CD4-positive, alpha-beta T cell treated with Interleukin-21 for 1 hour (primary cell): Measurements from ENCODE around the gene SPOPL.

Experiments
- DNase-seq: peaks from one replicate; pipeline ENCODE4 v3.0.0-alpha.2; 2020

The SPOPL gene

DNA sequence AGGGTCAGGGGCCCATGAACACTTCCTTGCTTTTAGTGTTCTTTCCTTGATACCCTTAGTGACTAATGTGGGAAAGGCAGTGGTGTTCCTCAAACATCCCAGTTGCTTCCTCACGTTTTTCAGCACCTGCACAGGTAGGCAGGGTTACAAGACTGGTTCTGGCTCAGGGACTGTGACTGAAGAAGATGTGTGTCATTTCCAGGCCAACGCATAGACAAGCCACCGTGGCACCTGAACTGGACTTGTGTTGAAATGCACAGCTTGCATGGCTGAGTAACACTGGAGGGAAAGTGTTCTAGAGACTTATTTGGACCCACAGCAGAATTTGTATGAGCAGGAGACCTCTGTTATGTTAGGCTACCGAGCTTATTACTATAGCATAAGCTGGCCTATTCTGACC is 107.9 kb downstream of the SPOPL start:
- DNase-seq, result no peak

DNA sequence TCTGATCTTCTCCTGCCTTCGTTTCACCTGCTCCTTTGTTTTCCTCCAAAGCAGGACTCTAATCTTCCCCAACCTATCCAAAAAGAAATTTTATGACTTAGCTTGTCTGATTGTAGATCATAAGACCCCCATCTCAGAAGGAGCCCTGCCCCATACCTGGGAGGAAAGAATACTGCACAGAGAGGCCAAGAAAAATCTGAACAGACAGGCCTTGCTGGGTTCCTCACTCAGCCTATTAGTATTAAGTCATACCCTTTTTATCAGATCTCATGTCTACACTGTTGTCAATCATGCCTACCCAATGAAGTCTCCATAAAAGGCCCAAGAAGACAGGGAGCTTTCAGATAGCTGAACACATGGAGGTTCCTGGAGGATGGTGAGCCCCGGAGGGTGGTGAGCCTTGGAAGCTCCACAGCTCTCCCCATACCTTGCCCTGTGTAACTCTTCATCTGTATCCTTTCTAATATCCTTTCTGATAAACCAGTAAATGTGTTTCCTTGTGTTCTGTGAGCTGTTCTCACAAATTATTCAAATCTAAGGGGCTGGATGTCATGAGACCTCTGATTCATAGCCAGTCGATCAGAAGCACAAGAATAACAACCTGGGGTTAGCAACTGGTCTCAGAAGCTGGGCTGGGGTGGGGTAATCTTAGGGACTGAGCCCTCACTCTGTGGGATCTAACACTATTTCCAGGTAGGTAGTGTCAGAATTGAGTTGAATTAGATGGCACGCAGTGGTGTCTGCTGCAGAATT is 108.8 kb downstream of the SPOPL start:
- DNase-seq, result no peak

DNA sequence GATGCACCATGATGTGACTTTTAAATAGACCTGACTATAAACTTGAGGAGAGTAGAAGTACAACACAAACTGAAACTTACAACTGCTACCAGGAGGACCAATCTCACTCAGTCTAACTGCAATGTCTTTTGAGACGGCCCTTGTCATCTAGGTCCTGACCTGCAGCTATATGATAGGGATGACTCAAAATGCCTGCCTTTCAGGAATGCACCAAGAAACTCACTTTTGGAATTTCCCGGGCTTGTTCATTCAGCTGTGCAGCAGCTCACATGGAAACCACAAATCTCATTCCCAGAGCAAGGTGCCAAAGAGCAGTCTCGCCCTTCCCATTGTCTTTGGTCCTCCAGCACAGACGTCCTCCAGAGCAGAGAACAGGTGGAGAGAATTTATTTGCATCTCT is 113.7 kb downstream of the SPOPL start:
- no peak for DNase-seq

DNA sequence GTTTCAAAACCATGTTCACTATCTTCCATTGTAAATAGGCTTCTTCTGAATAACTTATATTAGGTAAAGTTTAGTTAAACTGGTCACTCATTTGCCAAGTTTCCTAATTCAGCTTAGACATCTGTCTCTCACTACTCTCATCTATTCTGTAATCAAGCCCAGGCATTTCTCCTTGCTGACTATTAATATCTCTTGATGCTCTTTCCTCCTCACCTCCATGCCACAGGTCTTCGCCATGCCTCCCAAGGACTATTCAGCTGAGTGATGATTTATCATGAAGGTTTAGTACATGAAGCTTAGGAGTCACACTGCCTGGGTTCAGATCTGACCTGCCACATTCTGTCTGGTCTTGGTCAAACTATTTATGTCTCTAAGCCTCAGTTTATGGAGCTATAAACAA is 115.5 kb downstream of the SPOPL start:
- no peak for DNase-seq

DNA sequence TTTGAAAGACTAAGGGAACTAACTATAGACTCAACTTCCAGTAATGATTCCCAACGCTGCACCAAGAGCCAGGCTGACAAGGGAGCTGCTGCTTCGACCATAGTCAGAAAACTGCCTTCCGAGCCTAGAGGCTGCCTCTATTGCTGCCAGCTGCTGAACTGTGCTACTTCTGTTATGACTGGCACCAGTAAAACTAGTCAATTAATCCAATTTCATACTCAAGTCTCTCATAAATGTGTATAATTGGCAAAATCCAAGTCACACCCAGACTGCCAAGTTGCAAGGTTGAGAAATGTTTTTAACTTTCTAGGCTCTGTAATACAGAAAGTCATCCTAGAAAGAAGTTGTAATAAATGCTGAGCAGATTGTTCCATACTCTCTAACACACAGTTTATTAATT is 117.4 kb downstream of the SPOPL start:
- DNase-seq, result no peak

DNA sequence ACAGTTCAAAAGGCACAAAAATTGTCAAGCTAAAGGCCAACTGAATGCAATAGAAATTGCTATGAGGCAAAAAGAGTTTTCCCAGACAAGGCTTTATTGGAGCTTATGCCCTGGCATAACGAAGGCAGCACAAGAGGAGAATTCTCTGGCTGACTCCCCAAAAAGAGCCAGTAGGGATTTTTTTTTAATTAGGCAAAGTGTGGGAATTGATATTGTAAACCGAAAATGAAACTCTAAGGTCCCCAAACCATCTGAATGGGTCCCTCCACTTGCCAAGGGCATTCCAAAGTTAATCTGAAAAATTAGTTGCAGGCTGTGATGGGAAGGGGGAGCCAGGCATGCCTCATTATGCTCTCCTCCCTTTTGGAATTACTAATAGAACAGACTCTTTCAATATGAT is 118.9 kb downstream of the SPOPL start:
- DNase-seq, result no peak

DNA sequence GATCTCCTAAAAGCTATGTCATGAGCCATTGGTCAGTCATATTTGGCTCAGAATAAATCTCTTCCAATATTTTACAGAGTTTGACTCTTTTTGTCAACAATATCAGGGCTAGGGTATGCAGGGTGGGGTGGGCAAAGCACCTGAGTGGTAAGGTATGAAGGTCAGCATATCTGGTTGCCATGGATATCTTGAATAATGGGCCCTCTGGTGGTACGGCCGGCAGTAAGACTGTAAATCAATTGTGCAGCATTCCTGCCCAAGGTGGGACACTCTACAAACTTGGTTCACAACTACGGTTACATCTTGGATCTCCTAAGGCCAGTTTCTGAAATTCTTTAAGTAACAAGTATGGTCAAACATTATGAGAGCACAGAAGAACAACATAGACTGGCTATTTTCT is 119.6 kb downstream of the SPOPL start:
- DNase-seq, result no peak

DNA sequence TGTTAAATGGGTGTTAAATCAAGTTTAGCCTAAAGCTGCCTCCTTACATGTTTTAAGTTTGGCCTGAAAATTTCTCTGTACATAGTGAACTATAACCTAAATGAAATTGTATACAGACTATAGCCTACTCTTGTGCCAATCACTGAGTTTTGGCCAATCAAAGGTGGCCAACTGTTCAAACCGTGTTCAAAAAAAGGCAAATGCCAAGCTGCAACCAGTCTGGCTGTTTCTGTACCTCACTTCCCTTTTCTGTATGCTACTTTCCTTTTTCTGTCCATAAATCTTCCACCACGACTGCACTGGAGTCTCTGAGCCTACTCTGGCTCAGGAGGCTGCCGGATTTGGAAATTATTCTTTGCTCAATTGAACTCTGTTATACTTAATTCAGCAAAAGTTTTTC is 121.0 kb downstream of the SPOPL start:
- no peak for DNase-seq
